H4 (cell line): Measurements from ENCODE around the gene IGSF9. TPM values are rescaled to one million over a fixed set of nuclear protein-coding genes. Genes with fewer than 3 reads are reported as not detected.

ENCODE experiments used
- DNase-seq: peaks from one replicate; pipeline ENCODE4 v3.0.0-alpha.2; 2015; ENCODE audit warnings: low spot score
- total RNA-seq: library from RNA; depleted of rRNA; stranded (reverse); fragments of >200 nt; shearing (Covaris generic); gene quantifications from 2 replicates; pipeline ENCODE4 v1.2.3, GENCODE V29; 2014

Gene IGSF9
- total RNA-seq, 1 experiment from 2014 or later = 0.52 TPM

GRCh38 chr1:159946242-159947187 is 1.1 kb upstream of the IGSF9 start:
- DNase-seq = no peak

GRCh38 chr1:159944623-159945455 is 574 bp downstream of the IGSF9 start:
- DNase-seq = no peak

GRCh38 chr1:159943908-159944622 is 1.3 kb downstream of the IGSF9 start:
- no peak for DNase-seq

GRCh38 chr1:159943278-159943640 is 2.2 kb downstream of the IGSF9 start:
- no peak for DNase-seq

GRCh38 chr1:159942632-159943277 is 2.7 kb downstream of the IGSF9 start:
- DNase-seq = no peak

- no peak for DNase-seq
Observed at GRCh38 chr1:159941591-159942560, 3.5 kb downstream of the IGSF9 start.

GRCh38 chr1:159941141-159941540 is 4.3 kb downstream of the IGSF9 start:
- DNase-seq = no peak

GRCh38 chr1:159940006-159940620 is 5.3 kb downstream of the IGSF9 start:
- no peak for DNase-seq

GRCh38 chr1:159939678-159940002 is 5.8 kb downstream of the IGSF9 start:
- DNase-seq = no peak

GRCh38 chr1:159938905-159939677 is 6.3 kb downstream of the IGSF9 start:
- no peak for DNase-seq

GRCh38 chr1:159938211-159938852 is 7.1 kb downstream of the IGSF9 start:
- DNase-seq = peak; percentile 29

GRCh38 chr1:159937054-159937750 is 8.2 kb downstream of the IGSF9 start:
- no peak for DNase-seq

GRCh38 chr1:159936273-159936904 is 9.0 kb downstream of the IGSF9 start:
- peak; percentile 35 for DNase-seq

GRCh38 chr1:159935719-159936272 is 9.6 kb downstream of the IGSF9 start:
- no peak for DNase-seq

- no peak for DNase-seq
Observed at GRCh38 chr1:159935305-159935704, 10.1 kb downstream of the IGSF9 start.

GRCh38 chr1:159934136-159935039 is 11.0 kb downstream of the IGSF9 start:
- DNase-seq = no peak
